Thoracic aorta (tissue), 2 donors: Measurements from ENCODE around the gene MRPS16. TPM values are rescaled to one million over a fixed set of nuclear protein-coding genes. Genes with fewer than 3 reads are reported as not detected.

Experiments
- ATAC-seq: fragments of 150-250 bp; one replicate; pipeline ENCODE4 v1.8.0; 2017; ENCODE audit warnings: low read depth; ENCODE audit not compliant: insufficient number of reproducible peaks, low FRiP score
- DNase-seq: peaks from one replicate; pipeline ENCODE4 v3.0.0-alpha.2; 2020; ENCODE audit warnings: low spot score
- H3K27ac ChIP-seq, 2 donors: fragments of 200-600 bp; sonication (generic); 1 replicate in 1 of 2; 2 replicates in 1 of 2; pipeline ENCODE4 v1.5.1; 2016; ENCODE audit warnings: mild to moderate bottlenecking in 2 of 2, moderate library complexity in 2 of 2
- H3K27me3 ChIP-seq: fragments of 200-600 bp; sonication (generic); replicated peaks from 2 replicates; pipeline ENCODE4 v1.6.0; 2016; ENCODE audit warnings: mild to moderate bottlenecking; ENCODE audit not compliant: insufficient read depth
- H3K36me3 ChIP-seq: fragments of 200-600 bp; sonication (generic); one replicate; pipeline ENCODE4 v1.5.1; 2016
- H3K4me1 ChIP-seq, 2 donors: fragments of 200-600 bp; sonication (generic); 1 replicate in 1 of 2; 2 replicates in 1 of 2; pipeline versions ENCODE4 v1.5.1 to v1.6.0; 2016; ENCODE audit warnings: low read depth in 2 of 2, mild to moderate bottlenecking in 1 of 2; ENCODE audit not compliant: control insufficient read depth in 1 of 2
- H3K4me3 ChIP-seq: fragments of 200-600 bp; sonication (generic); 2 replicates; pipeline ENCODE4 v1.5.1; 2016; ENCODE audit warnings: mild to moderate bottlenecking
- H3K9me3 ChIP-seq: fragments of 200-600 bp; sonication (generic); 2 replicates; pipeline ENCODE4 v1.5.1; 2016
- CTCF ChIP-seq: fragments of 200-600 bp; sonication (generic); IDR thresholded peaks from one replicate; pipeline ENCODE4 v1.5.1; 2019; ENCODE audit warnings: antibody characterized with exemption
- total RNA-seq, 2 donors: library from RNA; depleted of rRNA; stranded (reverse); fragments of >200 nt; gene quantifications; one replicate each; pipeline versions ENCODE4 v1.1.0 to v1.2.3, GENCODE V29; 2016

Gene MRPS16
- total RNA-seq, 2 donors from 2014 or later = 29.3 to 41.2 TPM

- Histone ChIP-seq H3K27ac (peak overlapping the region; percentile 73 to 74), H3K4me3 (peak overlapping the region; percentile 80), H3K27me3 (no peaks in the 10 kb centered on the region), H3K4me1 (peaks cover 16 to 36% of the 10 kb centered on the region in 2 donors), H3K36me3 (no peaks in the 10 kb centered on the region), H3K9me3 (no peaks in the 10 kb centered on the region)
- TF ChIP-seq CTCF = no peak
- no peak for ATAC-seq
- DNase-seq = no peak
Measured at GRCh38 chr10:73247509-73248258, 4.8 kb downstream of the MRPS16 start.

GRCh38 chr10:73246646-73247508 is 5.6 kb downstream of the MRPS16 start, which contains the start of gene DNAJC9:
TSS of gene DNAJC9 (minus strand) at chr10:73247255. CDS start at chr10:73247189, 66 bp downstream.
- no peaks in the 10 kb centered on the region for H3K36me3 ChIP-seq
- no peaks in the 10 kb centered on the region for H3K9me3 ChIP-seq
- peak within 1 kb of the TSS; percentile 73 to 74 for H3K27ac ChIP-seq
- H3K27me3 ChIP-seq = no peaks in the 10 kb centered on the region
- H3K4me1 ChIP-seq = peaks cover 16 to 35% of the 10 kb centered on the region in 2 donors
- no peak for TF ChIP-seq CTCF
- peak within 1 kb of the TSS; percentile 80 for H3K4me3 ChIP-seq
- peak; percentile 90 for DNase-seq
- peak; percentile 89 for ATAC-seq

- peak overlapping the region; percentile 80 for H3K4me3 ChIP-seq
- H3K4me1 ChIP-seq = peaks cover 10 to 29% of the 10 kb centered on the region in 2 donors
- peak overlapping the region; percentile 37 to 73 for H3K27ac ChIP-seq
- H3K27me3 ChIP-seq = no peaks in the 10 kb centered on the region
- no peak for TF ChIP-seq CTCF
- no peaks in the 10 kb centered on the region for H3K9me3 ChIP-seq
- ATAC-seq = no peak
- DNase-seq = no peak
- peaks cover 5% of the 10 kb centered on the region for H3K36me3 ChIP-seq
Measured at GRCh38 chr10:73246322-73246645, 6.2 kb downstream of the MRPS16 start.

- H3K36me3 ChIP-seq = peaks cover 11% of the 10 kb centered on the region
- no peak for DNase-seq
- no peaks in the 10 kb centered on the region for H3K9me3 ChIP-seq
- H3K4me1 ChIP-seq = peaks cover 7 to 24% of the 10 kb centered on the region in 2 donors
- no peaks in the 10 kb centered on the region for H3K27me3 ChIP-seq
- TF ChIP-seq CTCF = no peak
- no peak overlapping the region for H3K4me3 ChIP-seq
- no peak for ATAC-seq
- no peak overlapping the region for H3K27ac ChIP-seq
Measured at GRCh38 chr10:73244866-73245477, 7.5 kb downstream of the MRPS16 start.

- ATAC-seq (no peak), DNase-seq (no peak)
- H3K9me3 ChIP-seq = no peaks in the 10 kb centered on the region
- H3K27ac ChIP-seq = no peak overlapping the region
- H3K27me3 ChIP-seq = no peaks in the 10 kb centered on the region
- no peak for TF ChIP-seq CTCF
- no peak overlapping the region for H3K4me3 ChIP-seq
- H3K36me3 ChIP-seq = peaks cover 17% of the 10 kb centered on the region
- peaks cover 0 to 2% of the 10 kb centered on the region in 2 donors for H3K4me1 ChIP-seq
Measured at GRCh38 chr10:73239908-73240307, 12.5 kb downstream of the MRPS16 start.
